Measurements from ENCODE around the gene EVI2A. TPM values are rescaled to one million over a fixed set of nuclear protein-coding genes. Genes with fewer than 3 reads are reported as not detected.

EVI2A gene
- total and polyA plus RNA-seq, 2 of the 13 experiments (the other 11 are each of a cell fraction or from before 2014, with no cell fraction given): not detected

DNA sequence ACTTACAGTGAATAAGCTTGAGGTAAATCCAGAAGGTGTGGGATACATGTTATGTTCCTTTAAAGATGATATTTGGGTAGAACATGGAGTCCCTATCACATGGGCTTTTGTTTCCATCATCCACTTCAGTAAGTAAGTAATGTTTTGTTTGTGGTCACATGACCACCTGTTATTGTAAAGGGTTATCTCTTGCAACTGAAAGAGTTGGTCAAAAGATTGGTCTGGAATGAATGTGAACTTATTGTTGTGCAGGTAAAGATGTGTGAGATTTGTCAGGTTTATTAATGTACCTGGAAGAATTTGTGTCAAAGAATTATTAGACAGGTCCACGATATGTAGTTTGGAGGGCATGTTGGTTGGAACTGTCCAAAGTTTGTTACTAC, 25.9 kb downstream of the EVI2A start (continued):
- TF ChIP-seq, protein P1, sequence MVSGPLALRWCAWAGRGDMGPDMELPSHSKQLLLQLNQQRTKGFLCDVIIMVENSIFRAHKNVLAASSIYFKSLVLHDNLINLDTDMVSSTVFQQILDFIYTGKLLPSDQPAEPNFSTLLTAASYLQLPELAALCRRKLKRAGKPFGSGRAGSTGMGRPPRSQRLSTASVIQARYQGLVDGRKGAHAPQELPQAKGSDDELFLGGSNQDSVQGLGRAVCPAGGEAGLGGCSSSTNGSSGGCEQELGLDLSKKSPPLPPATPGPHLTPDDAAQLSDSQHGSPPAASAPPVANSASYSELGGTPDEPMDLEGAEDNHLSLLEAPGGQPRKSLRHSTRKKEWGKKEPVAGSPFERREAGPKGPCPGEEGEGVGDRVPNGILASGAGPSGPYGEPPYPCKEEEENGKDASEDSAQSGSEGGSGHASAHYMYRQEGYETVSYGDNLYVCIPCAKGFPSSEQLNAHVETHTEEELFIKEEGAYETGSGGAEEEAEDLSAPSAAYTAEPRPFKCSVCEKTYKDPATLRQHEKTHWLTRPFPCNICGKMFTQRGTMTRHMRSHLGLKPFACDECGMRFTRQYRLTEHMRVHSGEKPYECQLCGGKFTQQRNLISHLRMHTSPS (CRISPR knock-in tag; IDR thresholded peaks at IDR 0.05; ENCODE audit: low read depth): no peak
- TF ChIP-seq SP5 (CRISPR knock-in tag; IDR thresholded peaks at IDR 0.05; ENCODE audit: borderline replicate concordance, low read depth): no peak
- TF ChIP-seq, protein P2, sequence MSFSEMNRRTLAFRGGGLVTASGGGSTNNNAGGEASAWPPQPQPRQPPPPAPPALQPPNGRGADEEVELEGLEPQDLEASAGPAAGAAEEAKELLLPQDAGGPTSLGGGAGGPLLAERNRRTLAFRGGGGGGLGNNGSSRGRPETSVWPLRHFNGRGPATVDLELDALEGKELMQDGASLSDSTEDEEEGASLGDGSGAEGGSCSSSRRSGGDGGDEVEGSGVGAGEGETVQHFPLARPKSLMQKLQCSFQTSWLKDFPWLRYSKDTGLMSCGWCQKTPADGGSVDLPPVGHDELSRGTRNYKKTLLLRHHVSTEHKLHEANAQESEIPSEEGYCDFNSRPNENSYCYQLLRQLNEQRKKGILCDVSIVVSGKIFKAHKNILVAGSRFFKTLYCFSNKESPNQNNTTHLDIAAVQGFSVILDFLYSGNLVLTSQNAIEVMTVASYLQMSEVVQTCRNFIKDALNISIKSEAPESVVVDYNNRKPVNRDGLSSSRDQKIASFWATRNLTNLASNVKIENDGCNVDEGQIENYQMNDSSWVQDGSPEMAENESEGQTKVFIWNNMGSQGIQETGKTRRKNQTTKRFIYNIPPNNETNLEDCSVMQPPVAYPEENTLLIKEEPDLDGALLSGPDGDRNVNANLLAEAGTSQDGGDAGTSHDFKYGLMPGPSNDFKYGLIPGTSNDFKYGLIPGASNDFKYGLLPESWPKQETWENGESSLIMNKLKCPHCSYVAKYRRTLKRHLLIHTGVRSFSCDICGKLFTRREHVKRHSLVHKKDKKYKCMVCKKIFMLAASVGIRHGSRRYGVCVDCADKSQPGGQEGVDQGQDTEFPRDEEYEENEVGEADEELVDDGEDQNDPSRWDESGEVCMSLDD (CRISPR knock-in tag; IDR thresholded peaks at IDR 0.05; ENCODE audit: borderline replicate concordance): no peak
- TF ChIP-seq ETV6 (CRISPR knock-in tag; conservative IDR thresholded peaks at IDR 0.05): no peak
- TF ChIP-seq PHF20 (CRISPR knock-in tag; IDR thresholded peaks at IDR 0.05): no peak

DNA sequence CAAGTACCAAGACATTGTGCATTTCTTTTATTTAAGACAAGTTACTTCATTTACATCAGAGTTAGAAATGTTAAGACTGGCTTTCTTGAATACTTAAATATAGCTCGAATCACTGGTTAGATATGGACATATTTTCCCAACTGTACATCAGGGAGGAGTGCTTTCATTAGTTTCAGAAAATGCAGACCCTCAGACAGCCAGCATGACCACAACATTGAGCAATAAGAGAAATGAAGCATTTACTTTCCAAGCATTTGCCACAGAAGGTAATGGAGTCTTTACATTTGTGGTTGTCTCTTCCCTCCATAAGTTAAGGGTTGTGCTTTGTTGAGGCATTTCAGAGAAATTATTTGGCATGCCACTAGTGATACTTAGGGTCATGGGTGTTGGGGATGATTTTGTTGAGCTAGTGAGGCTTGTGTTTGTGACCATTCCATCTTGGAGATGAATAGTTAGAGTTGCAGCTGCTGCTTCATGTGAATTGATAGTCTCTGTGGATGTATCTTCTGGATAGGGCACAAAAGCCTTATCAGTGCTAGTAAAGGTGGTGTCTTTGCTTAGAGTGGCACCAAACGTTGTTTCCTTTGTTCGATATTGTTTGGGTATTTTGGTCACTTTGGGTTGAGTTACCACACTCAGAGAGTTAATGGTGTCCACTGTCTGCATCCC, 26.5 kb downstream of the EVI2A start:
- WGBS (ENCODE audit: low lambda C conversion rate): 90% methylated on average over 3 of the region's 3 CpGs
- Histone ChIP-seq H3K9me3 (ENCODE audit: low read length) (no peaks in the 10 kb centered on the region), H3K4me3 (replicated peaks in 1 of 3; ENCODE audit: insufficient read depth in 1 of 3, low read depth in 2 of 3, low read length in 3 of 3) (no peak overlapping the region), H3K27ac (ENCODE audit: extremely low read length, insufficient read depth, low read length) (no peak overlapping the region), H2AFZ (ENCODE audit: low read length) (no peak overlapping the region), H3K79me2 (ENCODE audit: insufficient read depth, low read length) (no peaks in the 10 kb centered on the region), H3K4me1 (ENCODE audit: insufficient read depth, low read length) (no peaks in the 10 kb centered on the region), H3K4me2 (ENCODE audit: low read depth, low read length) (no peak overlapping the region), H4K20me1 (ENCODE audit: insufficient read depth, low read length) (no peaks in the 10 kb centered on the region), H3K9ac (ENCODE audit: insufficient read depth, low read depth, low read length) (no peak overlapping the region), H3K36me3 (replicated peaks in 1 of 2; ENCODE audit: control insufficient read depth in 1 of 2, insufficient read depth in 2 of 2, low read length in 2 of 2) (no peaks in the 10 kb centered on the region; a peak in 2 of 5 replicates), H3K27me3 (ENCODE audit: control insufficient read depth in 1 of 2, insufficient read depth in 2 of 2, low read length in 2 of 2) (no peaks in the 10 kb centered on the region)
- BruUV-seq (replicated peaks): no TSS peak
- no peak for TF ChIP-seq FOXM1 (CRISPR knock-in tag; IDR thresholded peaks at IDR 0.05)
- in situ Hi-C loops (cut with HindIII; ENCODE audit: extremely low pct_ligation_motif_present, low pct_unique_long_range_greater_than_20kb): no loop called here
- intact Hi-C loops (cut with micrococcal nuclease; ENCODE audit: unreplicated experiment): no loop called here
- ATAC-seq (no peak), FAIRE-seq (no peak), DNase-seq (ENCODE audit: low spot score) (no peak)
- ChIA-PET CTCF (ENCODE audit: low intra/inter-chr PET ratio, low total read pairs) (no interaction called here), POLR2A (no interaction called here)

Data from HepG2 (cell line).